ENCODE measurements around the gene LYPD3. TPM values are rescaled to one million over a fixed set of nuclear protein-coding genes. Genes with fewer than 3 reads are reported as not detected.
A peak's percentile ranks its signal among the peaks of the same experiment; 100 is the strongest.

The LYPD3 gene
- polyA plus RNA-seq, 3 donors from 2014 or later = 1.3 to 2.4 (median 1.4) TPM

- Mint-ChIP-seq H3K4me3 (no peak overlapping the region), H3K27ac (peak overlapping the region in 1 of 6 donors; percentile 37), H3K36me3 (peaks cover 3 to 10% (median 8%) of the 10 kb centered on the region in 3 donors), H3K4me1 (peaks cover 7 to 12% of the 10 kb centered on the region in 2 donors), H3K27me3 (ENCODE audit: low read depth in 3 of 3) (peaks cover 4 to 7% (median 6%) of the 10 kb centered on the region in 3 donors), H3K9me3 (no peaks in the 10 kb centered on the region)
- DNase-seq = no peak
These were observed 14.7 kb upstream of the LYPD3 start for GRCh38 chr19:43479961-43480561.

- H3K4me3 Mint-ChIP-seq = no peak overlapping the region
- no peaks in the 10 kb centered on the region for H3K9me3 Mint-ChIP-seq
- H3K27me3 Mint-ChIP-seq (ENCODE audit: low read depth in 3 of 3) = peaks cover 4 to 8% (median 7%) of the 10 kb centered on the region in 3 donors
- peaks cover 9 to 14% of the 10 kb centered on the region in 2 donors for H3K4me1 Mint-ChIP-seq
- H3K36me3 Mint-ChIP-seq = peaks cover 3 to 10% (median 8%) of the 10 kb centered on the region in 3 donors
- no peak overlapping the region for H3K27ac Mint-ChIP-seq
- no peak for DNase-seq
These were observed 13.8 kb upstream of the LYPD3 start for GRCh38 chr19:43479226-43479625.

GRCh38 chr19:43478323-43478722, 12.9 kb upstream of the LYPD3 start:
- Mint-ChIP-seq H3K27me3 (ENCODE audit: low read depth in 3 of 3) (peaks cover 5 to 9% (median 8%) of the 10 kb centered on the region in 3 donors), H3K4me3 (no peak overlapping the region), H3K9me3 (no peaks in the 10 kb centered on the region), H3K36me3 (peaks cover 3 to 10% (median 8%) of the 10 kb centered on the region in 3 donors), H3K4me1 (peaks cover 9 to 14% of the 10 kb centered on the region in 2 donors), H3K27ac (peak overlapping the region in 4 of 6 donors; percentile 46 to 86 (median 76))
- no peak for DNase-seq

- Mint-ChIP-seq H3K36me3 (peaks cover 3 to 10% (median 8%) of the 10 kb centered on the region in 3 donors), H3K27ac (peak overlapping the region in 5 of 6 donors; percentile 96 to 99 (median 96)), H3K4me1 (peaks cover 9 to 14% of the 10 kb centered on the region in 2 donors), H3K4me3 (peak overlapping the region in 1 of 5 donors; percentile 36), H3K9me3 (no peaks in the 10 kb centered on the region), H3K27me3 (ENCODE audit: low read depth in 3 of 3) (peaks cover 5 to 9% (median 8%) of the 10 kb centered on the region in 3 donors)
- DNase-seq = no peak
These were observed 11.2 kb upstream of the LYPD3 start for GRCh38 chr19:43476606-43477005.

GRCh38 chr19:43474986-43475705, 9.7 kb upstream of the LYPD3 start:
- Mint-ChIP-seq H3K27ac (peak overlapping the region; percentile 81 to 99 (median 96)), H3K36me3 (peaks cover 3 to 10% (median 4%) of the 10 kb centered on the region in 3 donors)

GRCh38 chr19:43474487-43474886, 9.1 kb upstream of the LYPD3 start:
- Mint-ChIP-seq H3K4me3 (peak overlapping the region; percentile 51 to 94 (median 78)), H3K4me1 (peaks cover 9 to 14% of the 10 kb centered on the region in 2 donors), H3K36me3 (peaks cover 3 to 10% (median 4%) of the 10 kb centered on the region in 3 donors), H3K9me3 (no peaks in the 10 kb centered on the region), H3K27me3 (ENCODE audit: low read depth in 3 of 3) (peaks cover 7 to 9% (median 8%) of the 10 kb centered on the region in 3 donors), H3K27ac (peak overlapping the region; percentile 81 to 99 (median 96))
- DNase-seq = no peak

More at GRCh38 chr19:43474986-43475705, 9.7 kb upstream of the LYPD3 start:
- peak overlapping the region; percentile 67 to 94 (median 88) for H3K4me3 Mint-ChIP-seq
- DNase-seq = peak; percentile 93 to 95 (median 95)
- peaks cover 7 to 9% (median 8%) of the 10 kb centered on the region in 3 donors for H3K27me3 Mint-ChIP-seq (ENCODE audit: low read depth in 3 of 3)
- no peaks in the 10 kb centered on the region for H3K9me3 Mint-ChIP-seq
- peaks cover 9 to 14% of the 10 kb centered on the region in 2 donors for H3K4me1 Mint-ChIP-seq

GRCh38 chr19:43471091-43471490, 5.7 kb upstream of the LYPD3 start:
- H3K9me3 Mint-ChIP-seq = no peaks in the 10 kb centered on the region
- H3K27me3 Mint-ChIP-seq (ENCODE audit: low read depth in 3 of 3) = peaks cover 6 to 9% (median 7%) of the 10 kb centered on the region in 3 donors
- H3K36me3 Mint-ChIP-seq = peaks cover 0 to 3% (median 3%) of the 10 kb centered on the region in 3 donors
- DNase-seq = no peak
- H3K4me1 Mint-ChIP-seq = peaks cover 14 to 18% of the 10 kb centered on the region in 2 donors
- no peak overlapping the region for H3K27ac Mint-ChIP-seq
- H3K4me3 Mint-ChIP-seq = no peak overlapping the region

- no peaks in the 10 kb centered on the region for H3K36me3 Mint-ChIP-seq
- H3K4me1 Mint-ChIP-seq = peaks cover 9 to 10% of the 10 kb centered on the region in 2 donors
- peak overlapping the region in 3 of 6 donors; percentile 61 to 82 (median 66) for H3K27ac Mint-ChIP-seq
- H3K4me3 Mint-ChIP-seq = no peak overlapping the region
- no peak for DNase-seq
- H3K9me3 Mint-ChIP-seq = no peaks in the 10 kb centered on the region
- peaks cover 3 to 8% (median 3%) of the 10 kb centered on the region in 3 donors for H3K27me3 Mint-ChIP-seq (ENCODE audit: low read depth in 3 of 3)
These were observed 4.9 kb upstream of the LYPD3 start for GRCh38 chr19:43470288-43470687.

- Mint-ChIP-seq H3K36me3 (no peaks in the 10 kb centered on the region), H3K27me3 (ENCODE audit: low read depth in 3 of 3) (peaks cover 2 to 7% (median 4%) of the 10 kb centered on the region in 3 donors), H3K9me3 (no peaks in the 10 kb centered on the region), H3K4me1 (peaks cover 12% of the 10 kb centered on the region in 2 donors), H3K27ac (peak overlapping the region in 1 of 6 donors; percentile 34), H3K4me3 (no peak overlapping the region)
- DNase-seq = no peak
These were observed 3.7 kb upstream of the LYPD3 start for GRCh38 chr19:43469160-43469480.

- DNase-seq = no peak
- H3K4me3 Mint-ChIP-seq = no peak overlapping the region
These were observed 3.1 kb upstream of the LYPD3 start for GRCh38 chr19:43468354-43469159.

GRCh38 chr19:43467730-43468129, 2.3 kb upstream of the LYPD3 start:
- Mint-ChIP-seq H3K27ac (peak overlapping the region in 3 of 6 donors; percentile 49 to 67 (median 64)), H3K9me3 (no peaks in the 10 kb centered on the region), H3K4me1 (peaks cover 18 to 20% of the 10 kb centered on the region in 2 donors), H3K4me3 (no peak overlapping the region), H3K36me3 (no peaks in the 10 kb centered on the region), H3K27me3 (ENCODE audit: low read depth in 3 of 3) (peaks cover 4 to 7% (median 6%) of the 10 kb centered on the region in 3 donors)
- DNase-seq = no peak

More at GRCh38 chr19:43468354-43469159, 3.1 kb upstream of the LYPD3 start:
- Mint-ChIP-seq H3K27me3 (ENCODE audit: low read depth in 3 of 3) (peaks cover 4 to 8% (median 6%) of the 10 kb centered on the region in 3 donors), H3K9me3 (no peaks in the 10 kb centered on the region), H3K36me3 (no peaks in the 10 kb centered on the region), H3K4me1 (peaks cover 16 to 17% of the 10 kb centered on the region in 2 donors), H3K27ac (peak overlapping the region in 2 of 6 donors; percentile 18 to 68)

GRCh38 chr19:43467276-43467675, 1.9 kb upstream of the LYPD3 start:
- H3K4me1 Mint-ChIP-seq = peaks cover 20 to 22% of the 10 kb centered on the region in 2 donors
- no peaks in the 10 kb centered on the region for H3K36me3 Mint-ChIP-seq
- peaks cover 4 to 7% (median 6%) of the 10 kb centered on the region in 3 donors for H3K27me3 Mint-ChIP-seq (ENCODE audit: low read depth in 3 of 3)
- H3K4me3 Mint-ChIP-seq = no peak overlapping the region
- no peak for DNase-seq
- H3K9me3 Mint-ChIP-seq = no peaks in the 10 kb centered on the region
- peak overlapping the region in 1 of 6 donors; percentile 58 for H3K27ac Mint-ChIP-seq

- Mint-ChIP-seq H3K27ac (peak overlapping the region in 1 of 6 donors; percentile 30), H3K9me3 (no peaks in the 10 kb centered on the region), H3K27me3 (ENCODE audit: low read depth in 3 of 3) (peaks cover 4 to 7% (median 6%) of the 10 kb centered on the region in 3 donors), H3K4me3 (no peak overlapping the region), H3K4me1 (peaks cover 22 to 25% of the 10 kb centered on the region in 2 donors), H3K36me3 (no peaks in the 10 kb centered on the region)
- DNase-seq = no peak
These were observed 1.4 kb upstream of the LYPD3 start for GRCh38 chr19:43466793-43467192.
